NOMO-1 treated with dmso at 0.1 percent for 144 hours (cell line): Measurements from ENCODE around the gene GPR55.

Source experiments
- DNase-seq: peaks from one replicate; lab custom pipeline; 2025; ENCODE audit not compliant: unreplicated experiment; lab: John Stamatoyannopoulos, UW

The GPR55 gene

GRCh38 chr2:230935130-230935430 lies 10.0 kb upstream of the GPR55 start:
- DNase-seq = no peak

DNA sequence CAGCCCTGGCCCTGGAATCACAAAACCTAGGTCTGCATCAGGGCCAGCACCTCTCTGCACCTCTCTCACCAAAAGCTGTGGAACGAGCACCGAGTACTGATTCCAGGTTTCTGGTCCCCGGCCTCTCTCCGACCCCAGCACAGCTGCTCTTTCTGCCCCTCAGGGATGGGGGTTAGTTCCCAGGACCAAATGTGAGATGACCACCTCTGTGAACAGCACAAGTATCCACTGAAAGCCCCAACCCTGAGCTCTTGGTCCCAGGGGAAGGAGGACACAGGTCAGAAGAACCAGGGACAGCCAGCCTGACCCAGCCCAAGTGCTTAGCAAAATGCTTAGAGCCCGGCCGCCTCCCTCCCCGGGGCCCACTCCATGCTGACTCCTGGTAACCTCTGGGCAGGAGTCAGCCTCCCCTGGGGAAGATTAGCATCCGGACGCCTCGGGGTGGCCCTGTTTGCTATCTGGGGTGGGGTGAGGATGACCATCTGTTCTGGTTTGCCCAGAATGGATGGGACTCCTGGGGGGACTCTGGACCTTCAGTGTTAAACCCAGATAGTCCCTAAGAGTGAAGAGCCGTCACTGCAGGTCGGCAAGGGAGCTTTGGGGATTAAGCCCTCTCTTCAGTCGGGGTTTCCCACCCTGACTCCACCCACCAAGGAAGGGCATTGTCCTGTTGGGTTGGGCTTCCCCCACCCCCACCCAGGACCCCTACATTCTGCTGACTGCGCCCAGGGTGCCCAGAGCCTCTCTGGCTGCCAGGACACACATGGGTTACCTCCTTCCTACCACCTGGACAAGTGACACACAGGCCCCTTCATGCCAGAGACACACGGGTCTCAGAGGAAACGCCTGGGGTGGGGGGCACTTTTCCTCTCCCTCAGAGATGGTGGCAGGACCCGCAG lies 9.4 kb upstream of the GPR55 start:
- no peak for DNase-seq

- no peak for DNase-seq
These were observed 8.6 kb upstream of the GPR55 start for GRCh38 chr2:230933521-230934180.

GRCh38 chr2:230932556-230933511 lies 7.8 kb upstream of the GPR55 start:
- peak; percentile 22 for DNase-seq

DNA sequence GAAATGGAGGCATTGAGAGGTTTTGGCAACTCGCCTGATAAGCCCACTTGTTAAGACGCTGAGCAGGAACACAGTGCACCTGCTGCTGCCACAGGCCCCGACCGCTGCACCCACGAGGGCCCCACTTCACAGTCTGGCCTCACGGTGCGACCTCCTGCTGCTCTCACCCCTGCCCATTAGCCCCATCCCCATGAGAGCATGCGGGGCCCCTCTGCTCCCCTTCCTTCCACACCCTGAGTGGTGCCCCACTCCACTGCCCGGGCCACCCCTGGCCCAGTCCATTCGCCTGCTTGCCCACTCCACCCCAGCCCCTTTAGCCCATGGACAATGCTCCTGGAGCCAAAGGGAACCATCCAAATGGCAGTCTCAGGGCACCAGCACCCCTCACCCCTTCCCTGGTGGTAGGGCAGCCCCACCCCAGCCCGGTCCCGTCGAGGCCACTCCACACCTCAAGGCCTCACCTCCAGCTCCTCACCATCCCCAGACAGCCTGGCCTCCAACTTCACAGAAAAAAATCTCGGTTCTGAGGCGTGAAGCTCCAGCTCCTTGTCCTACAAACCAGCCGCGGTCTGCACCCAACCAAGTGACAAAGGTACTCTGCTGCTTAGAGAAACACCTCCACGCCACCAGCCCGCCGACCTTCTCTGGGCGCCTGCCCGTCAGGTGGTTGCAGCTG lies 6.7 kb upstream of the GPR55 start:
- no peak for DNase-seq

- no peak for DNase-seq
These were observed 6.0 kb upstream of the GPR55 start for GRCh38 chr2:230930928-230931555.

GRCh38 chr2:230930149-230930780 lies 5.2 kb upstream of the GPR55 start:
- no peak for DNase-seq

- DNase-seq = no peak
These were observed 4.5 kb upstream of the GPR55 start for GRCh38 chr2:230929381-230930148.

DNA sequence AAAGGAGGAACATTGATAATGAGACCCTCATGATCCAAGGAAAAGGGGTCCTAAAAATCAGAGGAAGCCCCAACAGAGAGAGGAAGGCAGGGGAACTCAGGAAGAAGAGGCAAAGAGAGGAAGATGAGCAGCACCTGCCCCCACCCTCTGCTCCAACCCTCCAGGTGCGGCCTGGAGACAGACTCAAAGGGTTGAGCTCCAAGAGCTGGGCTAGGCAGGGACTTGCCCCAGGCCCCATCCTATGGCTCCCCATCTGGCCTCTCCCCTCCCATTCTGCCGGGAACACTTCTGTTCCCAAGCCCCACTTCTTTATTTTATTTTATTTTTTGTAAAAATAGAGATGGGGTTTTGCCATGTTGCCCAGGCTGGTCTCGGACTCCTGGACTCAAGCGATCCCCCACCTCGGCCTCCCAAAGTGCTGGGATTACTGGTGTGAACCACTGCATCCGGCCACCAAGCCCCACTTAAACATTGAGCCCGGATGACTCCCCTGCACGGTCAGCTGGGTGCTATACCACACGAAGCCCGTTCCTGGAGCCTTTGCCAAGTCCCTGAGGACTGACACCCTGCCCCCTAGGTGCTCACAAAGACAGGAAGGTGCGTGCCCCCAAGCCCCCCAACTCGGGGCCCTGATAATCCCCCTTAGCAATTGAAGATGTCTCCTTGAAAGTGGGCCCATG lies 3.8 kb upstream of the GPR55 start:
- no peak for DNase-seq

- DNase-seq = no peak
These were observed 2.8 kb upstream of the GPR55 start for GRCh38 chr2:230927711-230928341.

GRCh38 chr2:230925879-230926765 lies 1.1 kb upstream of the GPR55 start:
- DNase-seq = no peak

DNA sequence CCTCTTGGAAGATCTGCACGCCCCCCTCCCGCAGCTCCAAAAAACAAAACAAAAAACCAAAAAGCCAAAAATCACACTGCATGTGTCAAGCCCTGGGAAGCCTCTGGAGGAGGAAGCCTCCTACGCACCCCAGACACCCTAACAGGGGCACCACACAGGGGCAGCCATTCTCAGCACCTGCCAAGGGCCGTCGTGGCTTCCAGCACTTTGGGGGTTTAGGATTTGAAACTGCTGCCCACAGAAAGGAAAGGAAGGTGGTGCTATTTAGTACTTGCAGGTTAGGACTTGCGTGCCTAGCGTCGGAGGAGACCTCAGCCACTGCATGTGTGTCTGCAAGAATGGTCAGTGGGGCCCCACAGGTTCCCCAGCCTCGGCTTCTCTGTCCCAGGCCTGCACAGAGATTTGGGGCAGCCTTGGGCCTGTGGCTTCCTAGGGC lies 419 bp upstream of the GPR55 start:
- DNase-seq = no peak

- DNase-seq = no peak
These were observed 961 bp downstream of the GPR55 start for GRCh38 chr2:230924092-230924469.

- DNase-seq = no peak
These were observed 1.9 kb downstream of the GPR55 start for GRCh38 chr2:230922951-230923717.

DNA sequence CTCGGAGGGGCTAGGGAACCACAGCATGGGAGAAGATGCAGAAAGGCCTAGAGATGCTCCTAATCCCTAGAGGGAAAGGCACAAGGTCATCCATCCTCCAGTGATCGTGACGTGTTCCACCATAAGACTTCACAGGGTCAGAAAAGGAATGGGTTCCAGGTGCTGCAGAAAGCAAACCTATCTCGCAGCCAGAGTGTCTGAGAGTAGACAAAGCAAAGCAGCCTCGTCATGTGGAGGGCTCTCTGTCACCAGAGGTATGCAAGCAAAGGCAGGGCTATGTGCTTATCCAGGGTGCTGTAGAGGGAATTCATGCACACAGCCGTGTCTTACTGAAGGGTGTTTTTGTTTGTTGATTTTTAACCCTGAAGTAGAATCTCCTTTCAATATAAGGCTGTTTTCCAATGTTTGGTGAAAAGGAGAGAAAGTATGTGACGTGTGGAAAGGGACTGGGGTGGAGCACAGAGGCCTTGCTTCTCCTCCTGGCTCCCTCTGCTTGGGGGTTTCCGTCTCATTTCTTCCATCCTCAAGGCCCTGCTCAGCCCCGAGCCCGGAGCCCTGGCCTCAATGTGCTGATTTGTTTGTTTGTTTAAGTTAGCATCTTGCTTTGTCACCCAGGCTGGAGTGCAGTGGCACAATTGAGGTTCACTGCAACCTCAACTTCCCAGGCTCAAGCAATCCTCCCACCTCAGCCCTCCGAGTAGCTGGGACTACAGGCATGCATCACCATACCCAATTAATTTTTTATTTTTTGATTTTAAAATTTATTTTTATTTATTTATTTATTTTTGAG lies 3.0 kb downstream of the GPR55 start:
- DNase-seq = no peak

- DNase-seq = no peak
These were observed 4.9 kb downstream of the GPR55 start for GRCh38 chr2:230920167-230920566.
